ENCODE measurements around the gene CHRNA1. TPM values are rescaled to one million over a fixed set of nuclear protein-coding genes. Genes with fewer than 3 reads are reported as not detected.

The CHRNA1 gene
- total RNA-seq, 1 experiment from 2014 or later = not detected

DNA sequence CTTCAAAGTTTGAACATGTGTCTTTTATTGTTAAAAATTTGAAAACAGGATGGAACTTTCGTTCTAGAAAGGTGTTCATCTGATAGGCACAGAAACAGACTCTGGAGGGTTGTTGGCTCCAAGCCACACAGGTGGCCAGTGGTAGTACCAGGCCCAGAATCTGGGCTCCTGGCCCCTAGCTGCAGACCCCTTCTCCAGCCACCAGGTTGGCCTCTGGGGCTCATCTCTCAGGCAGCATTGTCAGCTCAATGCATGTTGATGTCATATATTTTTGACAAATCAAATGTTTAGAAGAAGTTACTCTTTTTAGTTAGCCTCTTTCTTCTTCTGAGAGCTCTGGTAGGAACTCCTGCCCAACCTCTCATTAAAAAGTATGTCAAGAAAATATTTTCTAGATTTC lies 34.5 kb upstream of the CHRNA1 start:
- H3K27ac ChIP-seq = no peak overlapping the region
- no peaks in the 10 kb centered on the region for H3K9me3 ChIP-seq (ENCODE audit: insufficient read depth, low read depth)
- no peaks in the 10 kb centered on the region for H3K79me2 ChIP-seq (ENCODE audit: low read depth)
- TF ChIP-seq, protein P1, sequence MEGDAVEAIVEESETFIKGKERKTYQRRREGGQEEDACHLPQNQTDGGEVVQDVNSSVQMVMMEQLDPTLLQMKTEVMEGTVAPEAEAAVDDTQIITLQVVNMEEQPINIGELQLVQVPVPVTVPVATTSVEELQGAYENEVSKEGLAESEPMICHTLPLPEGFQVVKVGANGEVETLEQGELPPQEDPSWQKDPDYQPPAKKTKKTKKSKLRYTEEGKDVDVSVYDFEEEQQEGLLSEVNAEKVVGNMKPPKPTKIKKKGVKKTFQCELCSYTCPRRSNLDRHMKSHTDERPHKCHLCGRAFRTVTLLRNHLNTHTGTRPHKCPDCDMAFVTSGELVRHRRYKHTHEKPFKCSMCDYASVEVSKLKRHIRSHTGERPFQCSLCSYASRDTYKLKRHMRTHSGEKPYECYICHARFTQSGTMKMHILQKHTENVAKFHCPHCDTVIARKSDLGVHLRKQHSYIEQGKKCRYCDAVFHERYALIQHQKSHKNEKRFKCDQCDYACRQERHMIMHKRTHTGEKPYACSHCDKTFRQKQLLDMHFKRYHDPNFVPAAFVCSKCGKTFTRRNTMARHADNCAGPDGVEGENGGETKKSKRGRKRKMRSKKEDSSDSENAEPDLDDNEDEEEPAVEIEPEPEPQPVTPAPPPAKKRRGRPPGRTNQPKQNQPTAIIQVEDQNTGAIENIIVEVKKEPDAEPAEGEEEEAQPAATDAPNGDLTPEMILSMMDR (conservative IDR thresholded peaks at IDR 0.05) = no peak
- TF ChIP-seq EZH2 (IDR thresholded peaks at IDR 0.05; ENCODE audit: low read depth) = no peak
- CTCF ChIA-PET = no interaction called here
- H3K36me3 ChIP-seq (ENCODE audit: low read depth) = no peaks in the 10 kb centered on the region
- BruUV-seq (replicated peaks) = no TSS peak
- no peaks in the 10 kb centered on the region for H4K20me1 ChIP-seq (ENCODE audit: insufficient read depth)
- H3F3A ChIP-seq (ENCODE audit: insufficient read depth, low read depth) = no peaks in the 10 kb centered on the region
- H3K4me3 ChIP-seq = no peak overlapping the region
- no peaks in the 10 kb centered on the region for H3K27me3 ChIP-seq (ENCODE audit: insufficient read depth, low read depth)
- intact Hi-C loops (cut with micrococcal nuclease; ENCODE audit: unreplicated experiment) = no loop called here
- no peaks in the 10 kb centered on the region for H3K4me1 ChIP-seq (replicated peaks; ENCODE audit: insufficient read depth)
- H3K9me2 ChIP-seq (ENCODE audit: insufficient read depth) = no peaks in the 10 kb centered on the region
- no peak overlapping the region for H2AFZ ChIP-seq
- H3K4me2 ChIP-seq = no peak overlapping the region
- DNase-seq = no peak
- POLR2A ChIA-PET (ENCODE audit: unreplicated experiment) = no interaction called here

DNA sequence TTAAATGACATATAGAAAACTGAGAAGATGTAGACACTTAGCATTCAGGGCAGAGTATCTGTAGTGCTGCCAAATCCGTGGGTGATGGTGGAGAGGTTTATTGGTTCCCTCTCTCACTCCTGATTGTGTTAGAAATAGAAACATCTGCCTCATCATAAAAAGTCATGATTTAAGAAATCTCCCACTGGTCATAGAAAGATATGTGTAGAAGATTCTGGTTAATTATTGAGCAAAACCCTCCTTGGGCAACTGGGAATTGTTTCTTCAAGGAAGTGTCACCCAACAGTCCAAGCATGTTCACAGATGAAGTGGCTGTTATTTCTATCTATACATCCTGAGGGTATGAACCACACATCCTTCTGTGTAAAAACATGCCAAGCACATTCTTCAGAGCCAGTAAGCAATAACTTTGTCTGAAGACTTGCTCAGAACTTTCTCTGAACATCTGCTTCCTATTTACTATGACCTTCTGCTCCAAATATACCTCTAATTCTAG lies 33.6 kb upstream of the CHRNA1 start:
- H3K4me2 ChIP-seq = no peak overlapping the region
- no peaks in the 10 kb centered on the region for H3K79me2 ChIP-seq (ENCODE audit: low read depth)
- no TSS peak for BruUV-seq (replicated peaks)
- ChIA-PET CTCF (interaction anchor here (0.7 kb wide), 1 partner anchor 9 kb away, joined by 6 read pairs; no protein-coding TSS in a partner anchor), POLR2A (ENCODE audit: unreplicated experiment) (no interaction called here)
- H3K4me1 ChIP-seq (replicated peaks; ENCODE audit: insufficient read depth) = no peaks in the 10 kb centered on the region
- TF ChIP-seq, protein P1 (conservative IDR thresholded peaks at IDR 0.05) = no peak
- no peak for TF ChIP-seq EZH2 (IDR thresholded peaks at IDR 0.05; ENCODE audit: low read depth)
- H3K9me2 ChIP-seq (ENCODE audit: insufficient read depth) = no peaks in the 10 kb centered on the region
- no peaks in the 10 kb centered on the region for H4K20me1 ChIP-seq (ENCODE audit: insufficient read depth)
- H2AFZ ChIP-seq = no peak overlapping the region
- H3K36me3 ChIP-seq (ENCODE audit: low read depth) = no peaks in the 10 kb centered on the region
- intact Hi-C loops (cut with micrococcal nuclease; ENCODE audit: unreplicated experiment) = no loop called here
- no peaks in the 10 kb centered on the region for H3F3A ChIP-seq (ENCODE audit: insufficient read depth, low read depth)
- no peak overlapping the region for H3K4me3 ChIP-seq
- H3K9me3 ChIP-seq (ENCODE audit: insufficient read depth, low read depth) = no peaks in the 10 kb centered on the region
- no peak for DNase-seq
- no peak overlapping the region for H3K27ac ChIP-seq
- no peaks in the 10 kb centered on the region for H3K27me3 ChIP-seq (ENCODE audit: insufficient read depth, low read depth)

- ChIA-PET POLR2A (ENCODE audit: unreplicated experiment) (interaction anchor here (0.6 to 0.7 kb wide), 2 partner anchors 32 to 40 kb away, joined by 3 to 5 read pairs; no protein-coding TSS in a partner anchor), CTCF (no interaction called here)
- Histone ChIP-seq H3K9me2 (ENCODE audit: insufficient read depth) (no peaks in the 10 kb centered on the region), H3K36me3 (ENCODE audit: low read depth) (no peaks in the 10 kb centered on the region), H3K27ac (no peak overlapping the region), H3K27me3 (ENCODE audit: insufficient read depth, low read depth) (no peaks in the 10 kb centered on the region), H4K20me1 (ENCODE audit: insufficient read depth) (no peaks in the 10 kb centered on the region), H3K79me2 (ENCODE audit: low read depth) (no peaks in the 10 kb centered on the region), H3K4me1 (replicated peaks; ENCODE audit: insufficient read depth) (no peaks in the 10 kb centered on the region), H3K9me3 (ENCODE audit: insufficient read depth, low read depth) (no peaks in the 10 kb centered on the region), H3K4me2 (no peak overlapping the region), H3F3A (ENCODE audit: insufficient read depth, low read depth) (no peaks in the 10 kb centered on the region), H3K4me3 (no peak overlapping the region), H2AFZ (no peak overlapping the region)
- TF ChIP-seq, protein P1 (conservative IDR thresholded peaks at IDR 0.05) = no peak
- no peak for TF ChIP-seq EZH2 (IDR thresholded peaks at IDR 0.05; ENCODE audit: low read depth)
- no peak for DNase-seq
- intact Hi-C loops (cut with micrococcal nuclease; ENCODE audit: unreplicated experiment) = no loop called here
- BruUV-seq (replicated peaks) = no TSS peak
These were observed 32.1 kb upstream of the CHRNA1 start for GRCh38 chr2:174796319-174796771.

All from PC-9 (cell line).